Ureter (tissue), 1 donor: ENCODE data around the gene TMEM156. TPM values are rescaled to one million over a fixed set of nuclear protein-coding genes. Genes with fewer than 3 reads are reported as not detected.

Experiments used
- DNase-seq: peaks from one replicate; pipeline ENCODE4 v3.0.0-alpha.2; 2020; ENCODE audit warnings: low spot score
- total RNA-seq: library from RNA; stranded (reverse); gene quantifications from one replicate; pipeline ENCODE4 v1.2.4, GENCODE V29; 2023
- donor health status: DM: yes; HTN: yes; CAD: no.

The TMEM156 gene
- total RNA-seq, 1 donor from 2014 or later = 0.99 TPM

DNA sequence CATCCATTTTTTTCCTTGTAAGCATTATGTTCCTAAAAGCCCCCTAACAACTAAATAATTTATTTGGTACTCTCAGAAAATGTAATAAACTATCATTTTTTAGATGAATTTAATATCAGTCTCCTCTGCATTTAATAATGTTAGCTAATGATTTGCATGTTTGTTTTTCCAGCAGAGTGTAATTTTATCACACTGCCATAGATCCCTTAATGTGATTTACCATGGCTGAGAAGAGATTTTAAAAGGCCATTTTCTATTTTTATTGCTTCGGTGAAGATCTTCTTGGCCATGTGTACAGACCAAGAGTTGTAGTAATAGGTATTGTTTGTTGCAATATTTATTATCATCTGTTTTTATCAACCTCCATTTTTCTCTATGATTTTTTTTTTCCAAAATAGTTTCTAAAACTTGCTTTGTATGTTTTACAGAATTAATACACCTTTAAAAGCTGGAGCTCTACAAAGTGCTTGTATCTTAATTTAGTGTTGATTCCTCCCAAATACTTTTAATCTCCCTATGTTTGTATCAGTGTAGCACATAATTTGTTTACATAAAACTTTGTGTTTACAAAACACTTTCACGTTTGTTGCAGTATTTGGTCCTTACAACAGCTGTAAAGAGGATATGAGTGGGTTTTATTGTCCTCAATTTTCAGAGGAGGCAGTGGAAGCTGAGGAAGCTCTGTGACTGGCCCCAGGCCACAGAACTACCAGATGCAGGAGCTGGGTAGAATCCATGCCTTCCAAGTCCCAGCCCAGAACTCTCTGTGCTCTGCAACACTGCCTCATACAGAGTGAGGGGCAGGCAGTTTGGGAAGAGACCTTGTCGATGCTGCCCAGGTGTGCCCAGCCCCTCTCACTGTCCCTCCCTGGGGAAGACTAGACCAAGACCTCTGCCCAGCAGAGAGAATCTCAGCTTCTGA lies 106.5 kb downstream of the TMEM156 start:
- DNase-seq = no peak

DNA sequence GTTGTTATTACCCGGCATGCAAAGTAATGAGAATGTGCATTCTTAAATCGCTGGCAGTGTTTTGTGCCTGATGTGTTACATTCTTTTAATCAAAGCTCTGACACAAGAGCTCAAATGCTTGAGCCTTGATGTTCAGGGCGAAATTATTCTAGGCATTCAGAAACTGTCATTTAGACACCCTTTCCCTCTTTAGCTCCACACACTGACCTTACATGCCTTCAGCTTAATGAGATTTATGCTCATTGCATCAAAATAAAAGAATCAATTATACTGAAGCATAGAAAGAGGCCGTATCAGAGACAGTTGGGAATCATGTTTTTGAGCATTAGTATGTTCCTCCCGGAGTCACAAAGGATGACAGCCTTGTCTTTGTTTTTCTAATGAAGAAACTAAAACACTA lies 107.9 kb downstream of the TMEM156 start:
- DNase-seq = no peak

DNA sequence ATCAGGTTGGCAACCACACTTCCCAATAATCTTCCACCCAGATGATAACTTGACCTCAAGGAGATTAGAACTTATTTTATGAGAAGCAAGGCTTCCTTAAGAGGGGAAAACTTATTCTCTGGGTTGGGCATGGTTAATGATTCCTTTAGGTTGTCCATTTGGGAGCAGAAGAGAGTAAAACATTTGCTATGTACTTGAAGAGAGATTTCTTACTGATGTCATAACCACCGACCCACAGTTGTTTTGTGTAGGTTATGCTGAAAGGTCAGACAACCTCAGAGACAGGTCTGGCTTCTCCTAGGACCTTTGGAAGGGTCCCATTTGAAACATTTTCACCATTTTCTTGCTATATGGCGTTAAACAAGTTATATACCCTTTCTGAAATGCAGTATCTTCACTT lies 108.5 kb downstream of the TMEM156 start:
- DNase-seq = no peak

DNA sequence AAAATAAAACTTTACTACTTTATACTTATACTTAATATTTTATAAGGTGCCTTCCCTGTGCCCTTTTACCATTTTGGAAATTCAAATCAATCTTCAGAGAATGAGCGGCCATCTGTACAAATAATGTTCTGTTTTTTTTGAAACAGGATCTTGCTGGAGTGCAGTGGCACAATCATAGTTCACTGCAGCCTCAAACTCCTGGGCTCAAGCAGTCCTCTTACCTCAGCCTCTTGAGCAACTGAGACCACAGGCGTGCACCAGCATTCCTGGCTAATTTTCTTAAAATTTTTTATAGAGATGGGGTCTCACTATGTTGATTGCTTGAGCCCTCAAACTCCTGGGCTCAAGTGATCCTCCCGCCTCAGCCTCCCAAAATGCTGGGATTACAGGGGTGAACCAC lies 111.1 kb downstream of the TMEM156 start:
- no peak for DNase-seq

DNA sequence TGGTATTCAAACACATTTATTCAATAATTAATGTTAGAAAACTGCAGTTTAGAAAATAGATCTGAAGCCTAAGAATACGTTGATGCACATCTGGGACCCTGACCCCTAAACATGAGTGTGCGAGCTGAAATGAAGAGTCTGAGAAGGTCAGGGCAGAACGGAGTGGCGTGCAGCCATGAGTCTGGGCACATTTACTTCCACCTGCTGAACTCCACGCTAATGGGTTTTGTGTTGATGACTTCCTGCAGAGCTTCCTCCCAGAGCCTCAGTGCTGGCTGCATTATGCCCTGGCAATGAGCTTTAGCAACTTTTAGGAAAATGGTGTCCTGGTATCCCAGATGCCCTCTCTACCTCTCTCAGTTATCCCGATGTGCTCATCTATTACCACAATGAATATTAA lies 111.5 kb downstream of the TMEM156 start:
- no peak for DNase-seq

DNA sequence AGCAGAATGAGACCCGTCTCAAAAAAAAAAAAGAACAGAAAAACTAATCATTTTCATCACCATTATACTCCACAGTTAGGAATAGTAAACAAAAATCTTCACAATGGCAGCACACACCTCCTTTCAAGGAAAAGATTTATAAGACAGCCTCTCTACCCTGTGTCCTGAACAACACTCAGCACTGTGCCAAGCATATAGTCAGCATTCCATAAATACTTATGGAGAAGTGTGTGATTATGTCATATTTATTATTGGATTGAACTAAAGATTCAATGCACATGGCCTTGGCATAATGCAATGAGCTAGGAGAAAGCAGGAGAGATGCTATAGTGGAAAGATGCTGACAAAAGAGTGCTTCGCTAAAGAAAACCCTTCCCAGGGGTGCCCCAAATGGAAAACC lies 112.0 kb downstream of the TMEM156 start:
- no peak for DNase-seq

DNA sequence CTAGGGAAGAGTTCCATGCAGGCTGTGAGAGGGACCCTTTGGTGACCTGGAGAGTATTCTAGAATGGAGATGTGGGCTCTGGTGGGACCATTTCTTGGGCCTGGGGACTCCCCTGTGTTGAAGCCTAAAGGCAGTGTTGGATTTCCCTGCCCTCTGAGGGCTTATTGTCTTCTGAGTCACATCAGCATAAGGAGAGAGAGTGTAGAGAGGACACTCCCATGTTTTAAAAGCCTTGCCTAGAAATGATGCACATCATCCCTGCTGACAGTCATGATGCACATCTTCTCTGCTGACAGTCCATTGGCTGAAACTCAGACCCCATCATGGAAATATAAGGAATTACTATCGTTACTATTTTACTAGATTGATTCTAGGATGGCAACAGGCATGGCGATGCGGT lies 112.7 kb downstream of the TMEM156 start:
- DNase-seq = no peak

DNA sequence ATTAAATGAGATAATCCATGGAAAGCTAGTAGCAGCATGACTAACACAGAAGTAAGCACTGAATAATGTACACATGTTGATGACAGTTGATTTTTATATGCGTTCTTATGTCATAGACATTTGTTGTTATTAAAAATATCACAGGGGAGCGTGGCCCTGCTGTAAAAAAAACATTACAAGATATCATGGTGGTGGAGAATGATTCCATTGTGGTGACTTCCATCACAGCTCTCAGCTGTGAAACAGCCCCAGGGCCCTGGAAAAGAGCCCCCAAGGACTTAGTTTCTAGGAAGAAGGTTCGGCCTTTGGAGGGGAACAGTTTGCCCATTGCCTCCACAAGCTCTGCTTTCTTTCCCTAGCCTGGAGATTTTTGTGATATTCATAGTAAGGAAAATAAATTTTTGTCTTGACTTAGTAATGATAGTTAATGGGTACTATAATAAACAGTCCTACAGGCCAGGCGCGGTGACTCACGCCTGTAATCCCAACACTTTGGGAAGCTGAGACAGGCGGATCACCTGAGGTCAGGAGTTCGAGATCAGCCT lies 114.7 kb downstream of the TMEM156 start:
- no peak for DNase-seq

Other genes starting within 250 kb of the TMEM156 start
- gene TLR10, start 249.4 kb downstream of the TMEM156 start, total RNA-seq = 0.10 TPM
- gene TLR1, start 227.6 kb downstream of the TMEM156 start, total RNA-seq = 4.0 TPM
- gene TLR6, start 175.6 kb downstream of the TMEM156 start, total RNA-seq = 3.0 TPM
- 43.2 TPM for gene FAM114A1, start 164.6 kb downstream of the TMEM156 start, total RNA-seq
- 30.8 TPM for gene KLHL5, start 29.8 kb upstream of the TMEM156 start, total RNA-seq
- 25.1 TPM for gene WDR19, start 150.1 kb upstream of the TMEM156 start, total RNA-seq